M059J (cell line): Measurements from ENCODE around the gene USP3. TPM values are rescaled to one million over a fixed set of nuclear protein-coding genes. Genes with fewer than 3 reads are reported as not detected.
"Not testable (repeated sequence)": the region's sequence is repeated elsewhere in the genome, so short reads cannot be mapped to it uniquely, and the experiment has no call there.

Experiments
- DNase-seq: peaks from one replicate; pipeline ENCODE4 v3.0.0-alpha.2; 2012; ENCODE audit warnings: low read depth
- total RNA-seq: library from RNA; depleted of rRNA; stranded (reverse); fragments of >200 nt; shearing (Covaris generic); gene quantifications from 2 replicates; pipeline ENCODE4 v1.2.3, GENCODE V29; 2014

Gene USP3
- total RNA-seq, 1 experiment from 2014 or later = 25.7 TPM

DNA sequence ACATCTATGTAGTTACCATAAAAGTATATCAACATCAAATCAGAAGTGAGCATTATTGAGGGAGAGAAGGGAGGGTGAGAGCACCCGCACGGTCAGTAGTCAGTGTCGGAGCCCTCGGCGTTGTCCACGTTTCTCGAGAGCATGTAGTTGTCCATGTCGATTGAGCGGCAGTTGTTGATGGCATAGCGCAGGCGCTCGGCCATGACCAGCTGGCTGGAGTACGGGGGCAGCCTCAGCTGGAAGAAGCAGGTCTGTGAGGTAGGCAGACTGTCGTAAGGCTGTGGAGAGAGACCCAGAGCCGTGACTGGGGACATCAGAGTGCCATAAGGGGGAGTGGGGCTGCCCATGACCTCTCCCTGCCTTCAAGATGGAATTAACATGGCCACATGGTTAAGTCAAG lies 104.6 kb downstream of the USP3 start:
- no peak for DNase-seq

DNA sequence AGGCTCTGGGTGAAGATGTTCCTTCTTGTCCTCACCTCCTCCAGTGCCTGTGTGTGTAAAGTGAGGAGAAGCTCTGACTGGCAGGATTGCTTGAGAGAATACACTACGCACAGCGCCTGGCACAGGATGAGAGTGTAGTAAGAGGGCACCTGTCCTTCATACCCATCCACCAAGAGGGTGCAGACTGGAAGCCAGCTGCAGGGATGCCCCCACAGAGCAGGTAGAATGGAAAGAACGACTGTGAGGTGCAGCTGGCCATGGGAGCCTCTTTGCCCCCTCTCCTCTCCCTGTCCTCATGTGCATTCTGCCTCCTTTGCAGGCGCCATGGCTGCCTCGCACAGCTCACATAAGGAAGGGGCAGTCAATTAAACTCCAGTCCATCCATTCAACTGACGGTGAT lies 105.1 kb downstream of the USP3 start:
- DNase-seq = no peak

DNA sequence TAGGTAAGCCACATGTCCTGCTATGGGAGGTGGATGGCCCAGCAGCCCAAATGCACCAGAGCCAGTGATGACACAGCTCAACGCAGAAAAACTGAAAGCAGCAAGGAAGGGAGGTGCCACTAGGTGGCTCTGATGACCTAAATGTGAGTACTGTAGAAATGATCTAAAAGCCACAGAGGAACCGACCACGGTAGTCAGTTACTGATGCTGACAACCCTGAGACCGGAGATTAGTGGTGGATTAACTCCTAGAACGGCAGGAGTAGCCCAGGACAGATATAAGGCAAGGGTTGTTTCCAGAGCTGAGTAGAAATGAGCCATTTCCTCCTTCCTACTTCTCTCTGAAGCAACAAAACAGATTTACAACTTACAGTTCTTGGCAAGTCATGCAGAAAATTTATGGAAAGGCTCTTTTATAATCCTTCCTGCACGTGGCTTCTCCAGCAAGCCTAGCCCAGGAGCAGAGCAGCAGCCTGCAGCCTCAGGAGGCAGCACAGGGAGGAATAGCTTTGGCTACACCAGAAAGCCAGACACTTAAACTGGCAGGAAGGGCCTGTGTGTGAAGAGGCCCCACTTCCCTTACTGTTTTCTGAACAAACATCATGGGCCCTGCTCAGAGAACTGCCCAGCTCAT lies 105.9 kb downstream of the USP3 start:
- DNase-seq = peak; percentile 89

DNA sequence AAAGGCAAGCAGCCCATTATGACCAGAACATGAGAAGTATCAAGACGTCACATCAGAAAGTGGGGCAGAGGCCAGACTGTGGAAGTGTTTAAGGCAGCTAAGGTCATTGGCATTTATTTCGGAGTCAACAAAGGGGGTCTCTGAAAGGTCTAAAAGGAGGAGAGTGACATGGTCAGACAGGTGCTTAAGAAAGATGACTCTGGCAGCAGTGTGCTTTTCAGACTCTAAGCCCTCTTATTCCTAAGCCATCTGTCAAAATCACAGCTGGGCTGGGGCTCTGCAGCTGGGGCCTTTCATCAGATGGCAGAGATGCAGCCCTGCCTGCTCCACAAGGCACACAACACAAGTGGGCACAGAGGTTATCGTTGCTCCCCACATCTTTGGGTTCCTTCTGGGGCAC lies 106.8 kb downstream of the USP3 start:
- no peak for DNase-seq

DNA sequence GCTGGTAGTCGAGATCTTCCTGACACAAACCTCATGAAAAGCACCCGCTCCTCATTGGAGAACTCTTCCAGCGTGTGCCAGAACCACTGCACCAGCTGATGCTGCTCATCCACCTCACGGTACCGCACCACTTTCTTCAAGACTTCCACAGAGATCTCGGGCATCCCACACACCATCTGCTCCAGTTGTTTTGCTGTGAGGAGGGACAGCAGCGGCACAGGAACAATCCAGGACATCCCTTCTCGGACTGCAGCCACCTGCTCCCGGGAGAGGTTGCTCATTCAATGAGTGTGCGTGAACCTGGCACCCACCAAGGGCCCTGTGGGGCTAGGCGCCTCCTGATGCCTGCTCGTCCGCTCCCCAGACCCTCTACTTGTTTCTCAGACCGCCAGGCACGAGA lies 107.9 kb downstream of the USP3 start:
- no peak for DNase-seq

DNA sequence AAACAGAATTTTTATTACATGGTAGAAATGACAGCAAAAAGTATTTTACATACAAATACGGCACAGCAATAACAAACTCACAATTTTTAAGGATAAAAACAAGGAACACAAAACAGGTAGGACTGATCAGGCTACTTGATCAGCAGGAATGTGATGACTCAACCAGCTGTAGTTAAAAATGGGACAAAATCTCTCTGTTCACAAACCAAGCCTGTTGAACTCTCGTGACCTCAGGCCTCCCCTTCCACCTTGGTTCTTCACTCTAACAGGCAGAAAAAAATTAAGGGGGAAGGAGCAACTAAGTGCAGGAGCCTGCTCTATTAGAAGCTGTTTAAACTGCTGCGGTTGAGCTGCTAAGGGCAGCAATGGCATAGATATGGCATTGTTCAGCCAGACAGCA lies 111.5 kb downstream of the USP3 start:
- peak; percentile 22 for DNase-seq

DNA sequence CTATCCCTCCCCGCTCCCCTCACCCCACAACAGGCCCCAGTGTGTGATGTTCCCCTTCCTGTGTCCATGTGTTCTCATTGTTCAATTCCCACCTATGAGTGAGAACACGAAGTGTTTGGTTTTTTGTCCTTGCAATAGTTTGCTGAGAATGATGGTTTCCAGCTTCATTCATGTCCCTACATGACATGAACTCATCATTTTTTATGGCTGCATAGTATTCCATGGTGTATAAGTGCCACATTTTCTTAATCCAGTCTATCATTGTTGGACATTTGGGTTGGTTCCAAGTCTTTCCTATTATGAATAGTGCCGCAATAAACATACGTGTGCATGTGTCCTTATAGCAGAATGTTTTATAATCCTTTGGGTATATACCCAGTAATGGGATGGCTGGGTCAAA lies 112.8 kb downstream of the USP3 start:
- DNase-seq = not testable (repeated sequence)

DNA sequence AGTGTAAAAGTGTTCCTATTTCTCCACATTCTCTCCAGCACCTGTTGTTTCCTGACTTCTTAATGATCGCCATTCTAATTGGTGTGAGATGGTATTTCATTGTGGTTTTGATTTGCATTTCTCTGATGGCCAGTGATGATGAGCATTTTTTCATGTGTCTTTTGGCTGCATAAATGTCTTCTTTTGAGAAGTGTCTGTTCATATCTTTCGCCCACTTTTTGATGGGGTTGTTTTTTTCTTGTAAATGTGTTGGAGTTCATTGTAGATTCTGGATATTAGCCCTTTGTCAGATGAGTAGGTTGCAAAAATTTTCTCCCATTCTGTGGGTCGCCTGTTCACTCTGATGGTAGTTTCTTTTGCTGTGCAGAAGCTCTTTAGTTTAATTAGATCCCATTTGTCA lies 113.2 kb downstream of the USP3 start:
- not testable (repeated sequence) for DNase-seq

DNA sequence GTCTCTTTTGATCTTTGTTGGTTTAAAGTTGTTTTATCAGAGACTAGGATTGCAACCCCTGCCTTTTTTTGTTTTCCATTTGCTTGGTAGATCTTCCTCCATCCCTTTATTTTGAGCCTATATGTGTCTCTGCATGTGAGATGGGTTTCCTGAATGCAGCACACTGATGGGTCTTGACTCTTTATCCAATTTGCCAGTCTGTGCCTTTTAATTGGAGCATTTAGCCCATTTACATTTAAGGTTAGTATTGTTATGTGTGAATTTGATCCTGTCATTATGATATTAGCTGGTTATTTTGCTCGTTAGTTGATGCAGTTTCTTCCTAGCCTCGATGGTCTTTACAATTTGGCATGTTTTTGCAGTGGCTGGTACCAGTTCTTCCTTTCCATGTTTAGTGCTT lies 116.4 kb downstream of the USP3 start:
- DNase-seq = not testable (repeated sequence)

DNA sequence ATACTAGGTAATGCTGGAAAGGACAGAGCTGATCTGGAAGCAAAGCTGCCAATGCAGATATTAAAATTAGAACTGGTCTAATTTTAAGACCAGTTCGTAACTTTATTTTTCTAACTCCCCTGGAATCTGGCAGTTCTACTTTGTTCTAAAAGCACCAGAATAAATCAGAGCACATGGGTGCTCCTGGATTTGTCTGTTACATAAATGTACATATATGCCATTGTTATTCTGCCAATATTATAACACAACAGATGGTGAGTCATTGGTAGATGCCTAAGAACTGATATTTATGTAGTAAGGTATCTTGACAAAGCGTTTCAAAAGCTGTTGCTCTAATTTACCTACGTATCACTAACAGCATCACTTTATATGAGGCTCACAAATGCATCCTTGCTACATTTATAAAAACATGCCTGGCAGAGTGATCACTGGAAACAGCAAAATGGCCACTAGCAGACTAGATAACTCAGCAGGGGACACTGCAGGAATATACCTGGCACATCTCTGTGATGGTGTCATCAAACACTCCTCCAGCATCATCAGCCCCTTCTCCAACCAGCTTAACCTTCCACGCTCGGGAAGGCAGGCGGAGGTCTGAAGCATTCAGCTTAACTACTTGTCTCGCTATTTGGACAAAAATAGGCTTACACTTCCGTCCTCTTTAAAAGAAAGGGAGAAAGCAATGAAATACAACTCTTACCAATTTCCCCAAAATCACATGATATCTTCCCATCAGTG lies 119.0 kb downstream of the USP3 start:
- DNase-seq = no peak

DNA sequence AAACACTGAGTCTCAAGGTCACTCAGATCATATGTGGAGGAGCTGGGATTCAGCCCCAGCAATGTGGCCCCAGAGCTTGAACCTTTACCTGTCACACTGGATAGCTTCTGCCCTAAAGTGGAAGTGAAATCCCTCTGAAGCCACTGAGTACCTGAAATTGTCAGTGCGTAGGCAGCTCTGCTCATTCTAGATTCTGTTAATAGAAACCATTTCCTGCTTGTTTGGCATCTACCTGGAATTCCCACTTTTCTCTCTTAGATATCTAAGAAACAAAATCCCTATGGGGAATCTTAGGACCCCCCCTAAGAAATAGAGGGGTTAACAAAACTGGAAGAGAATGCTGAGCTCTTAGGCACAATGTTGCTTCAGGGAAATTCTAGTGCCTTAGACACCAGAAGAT lies 122.6 kb downstream of the USP3 start:
- no peak for DNase-seq

DNA sequence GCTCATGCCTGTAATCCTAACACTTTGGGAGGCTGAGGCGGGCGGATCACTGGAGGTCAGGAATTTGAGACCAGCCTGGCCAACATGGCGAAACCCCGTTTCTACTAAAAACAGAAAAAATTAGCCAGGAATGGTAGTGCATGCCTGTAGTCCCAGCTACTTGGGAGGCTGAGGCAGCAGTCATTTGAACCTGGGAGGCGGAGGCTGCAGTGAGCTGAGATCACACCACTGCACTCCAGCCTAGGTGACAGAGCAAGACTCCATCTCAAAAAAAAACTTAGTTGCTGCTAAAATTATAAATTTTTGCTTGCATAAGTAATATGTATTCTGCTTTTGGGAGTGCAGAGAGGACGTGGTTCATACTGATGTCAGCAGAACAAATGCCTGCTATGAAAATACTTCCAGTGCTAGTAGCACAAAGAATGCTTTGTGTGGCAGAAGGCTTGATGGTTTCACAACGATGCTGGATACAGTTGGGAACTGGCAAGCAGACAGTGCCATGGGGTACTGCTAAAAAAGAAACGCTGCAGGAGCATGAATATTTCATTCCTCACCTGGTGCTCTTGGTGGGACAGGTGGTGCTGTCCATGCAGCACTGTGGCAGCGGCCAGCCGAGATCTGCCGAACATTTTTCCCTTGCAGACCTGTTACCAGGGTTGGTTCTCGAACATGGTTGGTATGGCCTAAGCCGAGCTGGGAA lies 123.9 kb downstream of the USP3 start:
- DNase-seq = no peak

DNA sequence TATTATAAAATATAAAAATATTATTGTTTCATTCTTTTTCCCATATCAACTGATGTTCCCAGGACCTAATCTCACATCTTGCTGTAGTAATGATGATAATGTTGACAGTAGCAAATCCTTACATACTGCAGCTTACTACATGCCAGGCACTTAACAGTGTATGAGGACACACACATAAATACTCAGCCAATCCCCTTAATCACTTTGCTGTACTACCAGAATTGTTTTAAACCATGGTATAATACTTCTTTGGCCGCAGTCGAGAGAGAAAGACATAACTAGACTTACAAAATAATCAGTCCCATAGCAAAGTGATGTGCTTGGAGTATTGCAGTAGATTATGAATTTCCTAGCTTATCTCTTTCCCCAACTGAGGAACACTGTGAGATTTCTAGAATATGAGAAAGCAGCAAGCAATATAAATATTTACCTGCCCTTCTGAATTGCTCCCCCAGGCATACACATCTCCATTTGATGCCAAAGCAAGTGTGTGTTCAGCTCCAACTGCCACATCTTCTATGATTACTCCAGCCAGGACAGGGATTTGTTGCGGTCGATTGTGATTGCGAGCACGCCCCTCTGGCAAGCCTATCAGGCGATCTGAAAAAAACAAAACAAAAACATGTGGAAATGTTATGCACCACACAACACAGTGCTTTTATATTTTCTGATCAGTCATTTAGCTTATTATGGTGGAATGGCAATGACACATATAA lies 125.8 kb downstream of the USP3 start:
- DNase-seq = no peak

DNA sequence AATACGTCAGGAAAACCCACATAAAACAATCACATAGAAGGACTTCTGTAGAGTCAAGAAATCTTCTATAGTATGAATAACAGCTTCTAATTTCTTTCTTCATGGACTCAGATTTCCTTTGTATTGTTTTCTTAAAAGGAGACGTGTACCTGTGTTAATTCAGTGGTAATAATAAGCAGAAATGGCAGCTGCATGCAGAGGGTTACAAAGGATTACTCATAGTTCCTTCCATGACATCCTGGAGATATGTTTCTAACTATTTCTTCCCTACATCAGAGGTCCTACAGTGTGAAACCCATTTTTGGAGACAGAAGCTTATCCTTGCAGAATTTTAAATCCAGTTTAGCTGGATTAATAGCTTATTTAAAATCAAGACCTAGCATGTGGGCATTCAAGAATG lies 128.9 kb downstream of the USP3 start:
- no peak for DNase-seq

DNA sequence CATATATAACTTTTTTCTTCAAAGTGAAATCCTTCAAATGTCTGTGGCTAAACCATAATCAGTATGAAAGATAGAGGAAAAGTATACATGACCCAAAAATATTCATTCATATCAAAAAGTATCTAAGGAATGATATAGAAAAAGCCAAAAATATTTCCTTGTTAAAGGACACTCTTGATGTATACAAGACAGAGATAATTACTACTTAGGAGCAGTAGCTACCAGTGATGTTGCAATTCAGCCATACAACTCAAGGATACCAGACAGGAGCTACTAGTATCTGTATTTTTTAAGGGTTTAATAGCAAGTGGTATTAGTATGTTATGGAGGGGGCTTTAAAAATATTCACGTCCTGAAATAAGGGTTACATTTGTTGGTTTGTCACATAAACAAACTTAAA lies 129.8 kb downstream of the USP3 start:
- DNase-seq = no peak

DNA sequence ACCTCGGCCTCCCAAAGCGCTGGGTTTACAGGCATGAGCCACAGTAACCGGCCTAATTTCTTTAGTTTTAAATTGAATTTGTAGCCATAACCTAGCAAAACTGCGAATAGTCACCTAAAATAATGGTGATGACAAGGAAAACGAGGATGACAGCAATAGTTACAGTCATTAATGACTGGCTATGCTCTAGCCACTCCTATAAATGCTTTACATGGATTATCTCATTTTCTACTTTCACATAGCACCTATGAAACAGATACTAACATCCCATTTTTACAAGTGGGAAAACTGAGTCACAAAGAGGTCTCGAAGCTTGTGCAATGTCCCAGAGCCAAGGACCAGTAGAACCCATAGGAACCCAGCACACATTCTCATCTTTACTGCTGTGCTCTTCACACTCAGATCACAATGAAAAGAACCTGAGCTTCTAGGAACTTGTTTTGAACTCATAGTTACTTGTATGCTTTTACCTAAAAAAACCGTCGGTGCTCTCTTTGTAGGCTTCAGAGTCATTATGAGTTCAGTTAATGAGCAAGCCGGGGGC lies 132.2 kb downstream of the USP3 start:
- no peak for DNase-seq

DNA sequence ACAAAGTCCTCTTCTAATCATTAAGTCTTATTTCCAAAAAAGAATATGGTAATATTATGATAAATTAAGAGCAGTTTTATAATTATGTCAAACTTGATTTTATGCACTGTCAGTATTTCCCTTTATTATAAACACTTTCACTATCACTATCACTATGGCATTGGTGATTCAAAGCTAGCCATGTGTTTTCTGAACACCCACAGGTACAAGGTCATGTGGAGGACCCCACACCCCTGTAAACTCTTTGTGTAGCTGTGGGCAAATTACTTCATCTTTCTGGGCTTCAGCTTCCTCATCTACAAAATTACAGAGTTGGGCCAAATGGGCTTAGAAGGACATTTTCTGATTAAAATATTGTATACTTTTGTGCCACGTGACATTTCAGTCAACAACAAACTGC lies 134.4 kb downstream of the USP3 start:
- DNase-seq = no peak

DNA sequence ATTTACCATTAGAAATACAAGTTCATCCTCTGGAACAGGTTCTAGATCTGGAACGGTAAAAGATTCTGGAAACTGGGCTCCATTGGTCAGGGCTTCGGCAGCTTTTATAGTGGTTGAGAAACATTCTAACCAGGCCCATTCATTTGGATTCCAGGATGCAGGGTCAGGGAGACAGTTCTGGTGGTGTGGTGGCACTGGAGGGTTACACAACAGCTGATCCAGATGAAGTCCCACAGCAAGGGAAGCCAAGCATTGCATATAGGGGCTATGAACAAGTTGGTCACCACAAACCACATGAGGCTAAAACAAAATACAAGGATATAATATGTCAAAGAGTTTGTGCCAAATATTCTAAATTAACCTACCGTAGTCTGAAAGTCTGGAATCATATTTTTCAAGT lies 135.8 kb downstream of the USP3 start:
- DNase-seq = no peak
